HCT116 (cell line): ENCODE results near the gene KRTAP19-8. TPM values are rescaled to one million over a fixed set of nuclear protein-coding genes. Genes with fewer than 3 reads are reported as not detected.

ENCODE experiments used
- ATAC-seq: fragments of 200-7000 bp; cut with Tn5 transposase; 2 replicates; pipeline ENCODE4 v1.9.1; 2020; ENCODE audit warnings: mild to moderate bottlenecking, moderate library complexity
- BruUV-seq: library from RNA; stranded (reverse); fragments of 400-500 nt; replicated peaks from 2 replicates; lab custom pipeline; 2021; lab: Mats Ljungman, UMichigan
- CTCF ChIA-PET: fragments of 300-600 bp; sonication (Branson Sonifier 250); formaldehyde crosslinking; loops from one replicate; lab custom pipeline; 2021; ENCODE audit warnings: antibody characterized with exemption; lab: Charles Lee
- POLR2A ChIA-PET: fragments of 300-600, 350-600 bp; sonication (Branson Sonifier 250); formaldehyde crosslinking; loops from one replicate; lab custom pipeline; 2021; ENCODE audit warnings: antibody characterized with exemption; lab: Charles Lee
- RAD21 ChIA-PET, 2 experiments: fragments of 300-600 bp; sonication (Branson Sonifier 250); formaldehyde crosslinking; loops; one replicate each; lab custom pipeline; 2023; ENCODE audit warnings: low total read pairs in 2 of 2; ENCODE audit not compliant: uncharacterized antibody in 2 of 2, unreplicated experiment in 2 of 2, low non-redundant PET in 1 of 2; lab: Charles Lee
- DNase-seq: peaks from one replicate; pipeline ENCODE4 v3.0.0-alpha.2; 2010; ENCODE audit warnings: low read depth, low spot score
- H2AFZ ChIP-seq: fragments of 200-600 bp; shearing (Covaris generic), sonication (generic); 2 replicates; pipeline ENCODE4 v1.6.1; 2017; ENCODE audit warnings: low read depth, mixed run types, mixed read lengths, antibody characterized with exemption, low read length; ENCODE audit not compliant: poor library complexity, severe bottlenecking
- H3K27ac ChIP-seq: 2 replicates; pipeline ENCODE4 v1.5.1; 2012; ENCODE audit warnings: low read depth, low read length
- H3K27me3 ChIP-seq: fragments of 200-600 bp; sonication (generic); 2 replicates; pipeline ENCODE4 v1.6.1; 2016; ENCODE audit warnings: mixed run types, low read length, mixed read lengths; ENCODE audit not compliant: insufficient read depth
- H3K36me3 ChIP-seq, 2 experiments: fragments of 200-500 bp in 1 of 2; fragments of 200-600 bp in 1 of 2; sonication (Bioruptor generic) in 1 of 2; sonication (generic) in 1 of 2; 2 replicates each; pipeline versions ENCODE4 v1.5.1 to v1.6.1; 2014 to 2016; ENCODE audit warnings: low read length in 2 of 2, inconsistent platforms in 1 of 2, mixed read lengths in 1 of 2, mixed run types in 1 of 2; ENCODE audit not compliant: insufficient read depth in 2 of 2, control insufficient read depth in 1 of 2
- H3K4me1 ChIP-seq, 2 experiments: fragments of 200-600 bp in 1 of 2; sonication (generic) in 1 of 2; 2 replicates each; pipeline versions ENCODE4 v1.5.1 to v1.6.1; 2012 to 2017; ENCODE audit warnings: low read length in 2 of 2, inconsistent platforms in 1 of 2, mild to moderate bottlenecking in 1 of 2, mixed read lengths in 1 of 2, mixed run types in 1 of 2, moderate library complexity in 1 of 2; ENCODE audit not compliant: insufficient read depth in 2 of 2, control insufficient read depth in 1 of 2
- H3K4me2 ChIP-seq: fragments of 200-600 bp; sonication (generic); 2 replicates; pipeline ENCODE4 v1.6.1; 2017; ENCODE audit warnings: mixed run types, low read length, mixed read lengths
- H3K4me3 ChIP-seq, 2 experiments: fragments of 200-600 bp in 1 of 2; sonication (generic) in 1 of 2; replicated peaks in 1 of 2; 2 replicates each; pipeline ENCODE4 v1.5.1; 2011 to 2016; ENCODE audit warnings: low read length in 2 of 2, control low read depth in 1 of 2, low read depth in 1 of 2, mild to moderate bottlenecking in 1 of 2, mixed read lengths in 1 of 2, mixed run types in 1 of 2
- H3K79me2 ChIP-seq: fragments of 200-600 bp; sonication (generic); 2 replicates; pipeline ENCODE4 v1.6.1; 2017; ENCODE audit warnings: mild to moderate bottlenecking, mixed run types, low read length, moderate library complexity, mixed read lengths; ENCODE audit not compliant: insufficient read depth
- H3K9ac ChIP-seq: fragments of 200-600 bp; sonication (generic); 2 replicates; pipeline ENCODE4 v1.6.1; 2016; ENCODE audit warnings: low read length, mixed read lengths
- H3K9me2 ChIP-seq: fragments of 200-600 bp; sonication (generic), shearing (Covaris generic); 2 replicates; pipeline ENCODE4 v1.6.1; 2017; ENCODE audit warnings: mixed run types, mild to moderate bottlenecking, moderate library complexity; ENCODE audit not compliant: insufficient read depth
- H3K9me3 ChIP-seq, 2 experiments: fragments of 200-500 bp in 1 of 2; fragments of 200-600 bp in 1 of 2; sonication (Bioruptor generic) in 1 of 2; sonication (generic) in 1 of 2; 2 replicates each; pipeline ENCODE4 v1.6.1; 2014 to 2017; ENCODE audit warnings: low read length in 2 of 2, mixed read lengths in 2 of 2, inconsistent platforms in 1 of 2, low read depth in 1 of 2, mild to moderate bottlenecking in 1 of 2, mixed run types in 1 of 2, moderate library complexity in 1 of 2; ENCODE audit not compliant: control insufficient read depth in 1 of 2, insufficient read depth in 1 of 2
- H4K20me1 ChIP-seq: fragments of 200-600 bp; sonication (generic), shearing (Covaris generic); 2 replicates; pipeline ENCODE4 v1.6.1; 2017; ENCODE audit warnings: mixed run types, mild to moderate bottlenecking, moderate library complexity; ENCODE audit not compliant: insufficient read depth
- ATF3 ChIP-seq: IDR thresholded peaks from 2 replicates; pipeline ENCODE4 v1.6.1; 2012
- CBX3 ChIP-seq: IDR thresholded peaks from 2 replicates; pipeline ENCODE4 v1.6.1; 2012; ENCODE audit warnings: low read depth
- CEBPB ChIP-seq: IDR thresholded peaks from 2 replicates; pipeline ENCODE4 v1.6.1; 2012; ENCODE audit warnings: low read depth
- CTCF ChIP-seq, 3 experiments: fragments of 200-600 bp in 1 of 3; sonication (generic) in 1 of 3; IDR thresholded peaks in 2 of 3; conservative IDR thresholded peaks in 1 of 3; 2 replicates each; pipeline ENCODE4 v1.5.1; 2012 to 2017; ENCODE audit warnings: low read depth in 2 of 3, low read length in 2 of 3, antibody characterized with exemption in 1 of 3, borderline replicate concordance in 1 of 3, control low read depth in 1 of 3, mild to moderate bottlenecking in 1 of 3, mixed read lengths in 1 of 3, mixed run types in 1 of 3, moderate library complexity in 1 of 3; ENCODE audit not compliant: insufficient read depth in 1 of 3
- EGR1 ChIP-seq: IDR thresholded peaks from 2 replicates; pipeline ENCODE4 v1.6.1; 2012; ENCODE audit warnings: low read depth
- EZH2 ChIP-seq: fragments of 200-600 bp; sonication (generic); IDR thresholded peaks from 2 replicates; pipeline ENCODE4 v1.6.1; 2017; ENCODE audit warnings: antibody characterized with exemption, mixed run types
- EZH2phosphoT487 ChIP-seq: fragments of 200-600 bp; IDR thresholded peaks from 2 replicates; pipeline ENCODE4 v1.6.1; 2018; ENCODE audit warnings: antibody characterized with exemption, borderline replicate concordance
- JUND ChIP-seq: IDR thresholded peaks from 2 replicates; pipeline ENCODE4 v1.6.1; 2012
- RAD21 ChIP-seq: IDR thresholded peaks from 2 replicates; pipeline ENCODE4 v1.6.1; 2012; ENCODE audit warnings: low read depth, mild to moderate bottlenecking
- REST ChIP-seq: IDR thresholded peaks from 2 replicates; pipeline ENCODE4 v1.6.1; 2012; ENCODE audit warnings: low read depth
- SIN3A ChIP-seq: IDR thresholded peaks from 2 replicates; pipeline ENCODE4 v1.6.1; 2012; ENCODE audit warnings: low read depth
- SRF ChIP-seq: IDR thresholded peaks from 2 replicates; pipeline ENCODE4 v1.6.1; 2012; ENCODE audit warnings: low read depth
- TCF7L2 ChIP-seq: IDR thresholded peaks from 2 replicates; pipeline ENCODE4 v1.7.0; 2011; ENCODE audit warnings: borderline replicate concordance, inconsistent platforms; ENCODE audit not compliant: insufficient read depth, insufficient read length; ENCODE audit errors: extremely low read depth
- YY1 ChIP-seq: IDR thresholded peaks from 2 replicates; pipeline ENCODE4 v1.6.1; 2011; ENCODE audit warnings: low read length, low read depth, moderate library complexity, mild to moderate bottlenecking; ENCODE audit not compliant: insufficient replicate concordance; ENCODE audit errors: extremely low read depth
- ZBTB33 ChIP-seq: IDR thresholded peaks from 2 replicates; pipeline ENCODE4 v1.6.1; 2011; ENCODE audit warnings: mild to moderate bottlenecking, low read length, moderate library complexity; ENCODE audit not compliant: insufficient replicate concordance; ENCODE audit errors: extremely low read depth
- ZNF274 ChIP-seq: fragments of 200-500 bp; sonication (Bioruptor generic); IDR thresholded peaks from 2 replicates; pipeline ENCODE4 v1.6.1; 2014; ENCODE audit warnings: mild to moderate bottlenecking, low read depth, low read length, inconsistent platforms
- intact Hi-C: fragments of 100-400 bp; cut with micrococcal nuclease; formaldehyde crosslinking; loops from 2 replicates; pipeline ENCODE4 v1.10.0; 2022
- total RNA-seq: library from RNA; stranded (reverse); gene quantifications from one replicate; pipeline ENCODE4 v1.2.1, GENCODE V29; 2021; ENCODE audit not compliant: unreplicated experiment
- TF ChIP-seq, protein P1 (sequence below): IDR thresholded peaks from 2 replicates; pipeline ENCODE4 v1.6.1; 2012

KRTAP19-8 gene
- total RNA-seq, 1 experiment from 2014 or later, result not detected

DNA sequence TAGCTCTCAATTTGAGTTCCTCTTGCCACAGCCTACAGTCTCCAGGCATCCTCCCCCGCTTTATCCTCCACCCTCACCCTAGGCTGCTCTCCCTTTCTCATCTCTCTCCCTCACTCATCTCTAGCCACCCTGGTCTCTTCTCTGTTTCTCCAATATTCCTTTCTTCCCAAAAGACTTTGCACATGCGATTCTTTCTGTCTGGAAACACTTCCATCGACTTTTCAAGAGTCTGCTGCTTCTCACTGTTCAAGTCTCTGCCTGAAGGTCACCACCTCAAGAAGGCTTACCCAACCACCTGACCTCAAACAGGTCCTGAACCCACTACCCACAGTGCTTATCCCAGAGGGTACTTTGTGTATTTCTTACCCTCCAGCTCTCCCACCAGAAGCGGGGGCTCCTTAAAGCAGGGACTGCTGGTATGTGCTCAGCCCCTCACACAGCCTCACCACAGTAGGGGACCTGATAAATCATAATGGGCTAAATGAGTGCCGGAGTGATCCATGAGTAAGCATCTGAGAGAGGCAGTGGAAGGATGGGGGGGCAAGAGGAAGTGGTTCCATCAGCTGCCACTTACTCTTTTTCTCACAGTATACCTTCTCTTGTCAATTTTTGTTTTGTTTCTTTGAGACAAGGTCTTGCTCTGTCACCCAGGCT, 14.3 kb upstream of the KRTAP19-8 start:
- no peaks in the 10 kb centered on the region for H3K36me3 ChIP-seq
- no peak overlapping the region for H2AFZ ChIP-seq
- no peak overlapping the region for H3K27ac ChIP-seq
- no peaks in the 10 kb centered on the region for H3K9me3 ChIP-seq
- ATAC-seq (no peak), DNase-seq (no peak)
- H3K4me1 ChIP-seq, result no peaks in the 10 kb centered on the region
- no peak for TF ChIP-seq CEBPB
- no peak for TF ChIP-seq SIN3A
- TF ChIP-seq TCF7L2, result no peak
- no peak for TF ChIP-seq EZH2
- no peak for TF ChIP-seq JUND
- no peak for TF ChIP-seq ATF3
- TF ChIP-seq CBX3, result no peak
- no peak for TF ChIP-seq REST
- TF ChIP-seq SRF, result no peak
- no peak for TF ChIP-seq RAD21
- TF ChIP-seq EGR1, result no peak
- no peak for TF ChIP-seq ZBTB33
- TF ChIP-seq EZH2phosphoT487, result no peak
- no peak for TF ChIP-seq YY1
- no peak for TF ChIP-seq CTCF (IDR thresholded peaks at IDR 0.05 in 2 of 3, conservative IDR thresholded peaks at IDR 0.05 in 1 of 3; ENCODE audit: borderline replicate concordance in 1 of 3, insufficient read depth in 1 of 3, low read depth in 2 of 3, low read length in 2 of 3)
- TF ChIP-seq ZNF274, result no peak
- TF ChIP-seq, protein P1, sequence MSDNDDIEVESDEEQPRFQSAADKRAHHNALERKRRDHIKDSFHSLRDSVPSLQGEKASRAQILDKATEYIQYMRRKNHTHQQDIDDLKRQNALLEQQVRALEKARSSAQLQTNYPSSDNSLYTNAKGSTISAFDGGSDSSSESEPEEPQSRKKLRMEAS, result no peak
- H3K9me2 ChIP-seq, result no peaks in the 10 kb centered on the region
- no peaks in the 10 kb centered on the region for H4K20me1 ChIP-seq
- no TSS peak for BruUV-seq
- no peak overlapping the region for H3K4me3 ChIP-seq
- RAD21 ChIA-PET, result no interaction called here
- no peak overlapping the region for H3K9ac ChIP-seq
- intact Hi-C loops, result no loop called here
- no peak overlapping the region for H3K4me2 ChIP-seq
- H3K79me2 ChIP-seq, result no peaks in the 10 kb centered on the region
- H3K27me3 ChIP-seq, result peaks cover 17% of the 10 kb centered on the region
- POLR2A ChIA-PET, result no interaction called here
- CTCF ChIA-PET, result no interaction called here
